GM12878 (cell line): ENCODE measurements around the gene CXXC5. TPM values are rescaled to one million over a fixed set of nuclear protein-coding genes. Genes with fewer than 3 reads are reported as not detected.
A peak's percentile ranks its signal among the peaks of the same experiment; 100 is the strongest.

Experiments used
- ATAC-seq: fragments of 200-7000 bp; cut with Tn5 transposase; 3 replicates; pipeline ENCODE4 v1.9.1; 2020; ENCODE audit warnings: mild to moderate bottlenecking, moderate library complexity
- BruUV-seq: library from RNA; stranded (reverse); fragments of 400-500 nt; replicated peaks from 2 replicates; lab custom pipeline; 2021; lab: Mats Ljungman, UMichigan
- CTCF ChIA-PET: fragments of 300-600 bp; sonication (Branson Sonifier 250); formaldehyde crosslinking; extraction: SDS; loops from one replicate; lab custom pipeline; 2021; ENCODE audit warnings: inconsistent platforms; lab: Yijun Ruan, JAX
- POLR2A ChIA-PET: fragments of 350-600 bp; formaldehyde crosslinking; extraction: SDS; loops from one replicate; lab custom pipeline; 2021; ENCODE audit warnings: inconsistent platforms; lab: Charles Lee
- RAD21 ChIA-PET: fragments of 300-600 bp; sonication (Branson Sonifier 250); formaldehyde crosslinking; loops from one replicate; lab custom pipeline; 2023; ENCODE audit warnings: antibody characterized with exemption; ENCODE audit not compliant: unreplicated experiment; lab: Charles Lee
- SMC1A ChIA-PET: fragments of 300-600 bp; sonication (Branson Sonifier 250); formaldehyde crosslinking; loops from one replicate; lab custom pipeline; 2023; ENCODE audit not compliant: unreplicated experiment, uncharacterized antibody; lab: Charles Lee
- DNase-seq: peaks from one replicate; pipeline ENCODE4 v3.0.0-alpha.2; 2011; ENCODE audit warnings: low read depth, low spot score
- FAIRE-seq: peaks from 3 replicates; lab custom pipeline; 2011; peaks lifted over from hg19 to GRCh38; lab: Jason Lieb, UNC
- H2AFZ ChIP-seq: 2 replicates; pipeline ENCODE4 v1.6.0; 2011; ENCODE audit warnings: low read depth, low read length, control low read depth; ENCODE audit not compliant: control insufficient read depth
- H3K27ac ChIP-seq: 2 replicates; pipeline ENCODE4 v1.5.1; 2011; ENCODE audit warnings: control low read depth; ENCODE audit not compliant: control insufficient read depth, insufficient read depth
- H3K27me3 ChIP-seq, 2 experiments: replicated peaks in 1 of 2; 2 replicates each; pipeline versions ENCODE4 v1.6.0 to v1.6.1; 2011; ENCODE audit warnings: low read length in 1 of 2; ENCODE audit not compliant: control insufficient read depth in 2 of 2, insufficient read depth in 2 of 2
- H3K36me3 ChIP-seq, 2 experiments: 2 replicates each; pipeline ENCODE4 v1.5.1; 2011; ENCODE audit warnings: low read length in 1 of 2; ENCODE audit not compliant: control insufficient read depth in 2 of 2, insufficient read depth in 2 of 2
- H3K4me1 ChIP-seq: 2 replicates; pipeline ENCODE4 v1.6.1; 2011; ENCODE audit warnings: mild to moderate bottlenecking, low read length, moderate library complexity, mixed read lengths; ENCODE audit not compliant: control insufficient read depth, insufficient read depth
- H3K4me2 ChIP-seq: 2 replicates; pipeline ENCODE4 v1.6.0; 2011; ENCODE audit warnings: control low read depth; ENCODE audit not compliant: control insufficient read depth, insufficient read depth
- H3K4me3 ChIP-seq: fragments of 200-600 bp; sonication (generic); 2 replicates; pipeline ENCODE4 v1.5.1; 2016
- H3K79me2 ChIP-seq: 2 replicates; pipeline ENCODE4 v1.6.0; 2011; ENCODE audit warnings: low read length; ENCODE audit not compliant: control insufficient read depth, insufficient read depth
- H3K9ac ChIP-seq: 2 replicates; pipeline ENCODE4 v1.8.0; 2011; ENCODE audit warnings: low read length, control low read depth, mixed read lengths; ENCODE audit not compliant: control insufficient read depth, insufficient read depth
- H3K9me3 ChIP-seq: replicated peaks from 3 replicates; pipeline ENCODE4 v1.5.1; 2011; ENCODE audit warnings: mild to moderate bottlenecking, low read length; ENCODE audit not compliant: control insufficient read depth, insufficient read depth
- H4K20me1 ChIP-seq: 2 replicates; pipeline ENCODE4 v1.6.0; 2011; ENCODE audit not compliant: control insufficient read depth, insufficient read depth
- ATF3 ChIP-seq: IDR thresholded peaks from 2 replicates; pipeline ENCODE4 v1.6.1; 2011; ENCODE audit warnings: low read depth, mild to moderate bottlenecking, low read length, moderate library complexity, borderline replicate concordance; ENCODE audit errors: extremely low read depth
- BCL11A ChIP-seq: IDR thresholded peaks from 2 replicates; pipeline ENCODE4 v1.6.1; 2011; ENCODE audit warnings: low read depth, low read length
- CBFB ChIP-seq: IDR thresholded peaks from 2 replicates; pipeline ENCODE4 v1.6.1; 2016; ENCODE audit warnings: antibody characterized with exemption, low read depth
- CHD1 ChIP-seq: IDR thresholded peaks from 2 replicates; pipeline ENCODE4 v1.6.1; 2012; ENCODE audit warnings: low read depth, low read length, improper control_type of control experiment
- E2F8 ChIP-seq: fragments of 450-650 bp; IDR thresholded peaks from 2 replicates; pipeline ENCODE4 v1.6.1; 2018; ENCODE audit warnings: mild to moderate bottlenecking, low read depth, moderate library complexity; ENCODE audit not compliant: partially characterized antibody
- JUNB ChIP-seq: IDR thresholded peaks from 2 replicates; pipeline ENCODE4 v1.6.1; 2016; ENCODE audit warnings: antibody characterized with exemption, mild to moderate bottlenecking
- NKRF ChIP-seq: fragments of 450-650 bp; conservative IDR thresholded peaks from 2 replicates; pipeline ENCODE4 v1.6.1; 2017; ENCODE audit warnings: mild to moderate bottlenecking, moderate library complexity
- PAX8 ChIP-seq: fragments of 450-650 bp; IDR thresholded peaks from 2 replicates; pipeline ENCODE4 v1.6.1; 2017; ENCODE audit warnings: mild to moderate bottlenecking, moderate library complexity
- PML ChIP-seq: IDR thresholded peaks from 2 replicates; pipeline ENCODE4 v1.6.1; 2012; ENCODE audit warnings: low read length, inconsistent platforms
- POLR2AphosphoS5 ChIP-seq: IDR thresholded peaks from 2 replicates; pipeline ENCODE4 v1.6.1; 2011; ENCODE audit warnings: mild to moderate bottlenecking, low read length, inconsistent platforms
- RAD51 ChIP-seq: fragments of 450-650 bp; IDR thresholded peaks from 2 replicates; pipeline ENCODE4 v1.6.1; 2016; ENCODE audit warnings: moderate library complexity, mild to moderate bottlenecking, inconsistent platforms
- TCF12 ChIP-seq: IDR thresholded peaks from 2 replicates; pipeline ENCODE4 v1.6.1; 2011; ENCODE audit warnings: low read depth, mild to moderate bottlenecking, low read length
- WRNIP1 ChIP-seq: IDR thresholded peaks from 2 replicates; pipeline ENCODE4 v1.6.1; 2011; ENCODE audit warnings: low read depth, low read length, improper control_type of control experiment, borderline replicate concordance
- WGBS: methylation state at CpG from one replicate; pipeline ENCODE4 v1.1.6; 2016; ENCODE audit warnings: low lambda C conversion rate; ENCODE audit not compliant: insufficient replicate concordance, insufficient coverage; ENCODE audit errors: missing lambda C conversion rate; 5-methylcytosine and 5-hydroxymethylcytosine counted together
- in situ Hi-C: fragments of 300-500 bp; cut with MboI; formaldehyde crosslinking; loops from 9 replicates; pipeline ENCODE4 v1.14.3; 2018; ENCODE audit warnings: mixed read lengths
- intact Hi-C: fragments of 100-400 bp; cut with micrococcal nuclease; formaldehyde crosslinking; loops from one replicate; pipeline ENCODE4 v1.14.2; 2022; ENCODE audit not compliant: unreplicated experiment
- polyA plus RNA-seq, 11 experiments: library from polyadenylated mRNA; depleted of rRNA in 4 of 11; unstranded in 6 of 11; stranded (reverse) in 5 of 11; fragments of >200 nt; fragmentation: Nextera tagmentation in 4 of 11; fragmentation: Illumina TruSeq in 1 of 11; extraction: Ambion mirVana in 4 of 11; extraction: Trizol in 1 of 11; gene quantifications; 1 replicate in 1 of 11; 2 replicates in 10 of 11; pipeline versions ENCODE4 v1.2.1 to v1.2.3, GENCODE V29; 2011 to 2016; ENCODE audit warnings: inconsistent platforms in 2 of 11, missing spikeins in 2 of 11, low read depth in 1 of 11
- total RNA-seq, 4 experiments: library from RNA; depleted of rRNA in 3 of 4; stranded (reverse); fragments of >200 nt in 3 of 4; fragmentation: Illumina TruSeq in 1 of 4; extraction: Trizol in 1 of 4; gene quantifications; 2 replicates each; pipeline versions ENCODE4 v1.2.1 to v1.2.3, GENCODE V29; 2013 to 2021

CXXC5 gene
- total and polyA plus RNA-seq, 10 of the 15 experiments (the other 5 are each of a cell fraction or from before 2014, with no cell fraction given): 1.8 to 90.8 (median 40.7) TPM

- POLR2A ChIA-PET: interaction anchor here (0.6 to 16.9 kb wide), 9 partner anchors 10 to 232 kb away, joined by 3 to 163 read pairs (median 22); partner anchors contain the start of gene CXXC5
- no peak for FAIRE-seq
- under 1% methylated on average over 18 of the region's 18 CpGs for WGBS
- TF ChIP-seq PML (no peak), E2F8 (no peak), BCL11A (no peak), WRNIP1 (peak; percentile 53; the same call in 1 of the 2 replicates), CHD1 (no peak), PAX8 (no peak), ATF3 (no peak), POLR2AphosphoS5 (0 out of 2 replicates have a peak, but pooled peaks have one; percentile 10), TCF12 (no peak), JUNB (no peak), CBFB (peak; percentile 2; the same call in 1 of the 2 replicates), NKRF (no peak), RAD51 (no peak)
Measured at GRCh38 chr5:139668924-139669661, 20.9 kb downstream of the CXXC5 start.

More at GRCh38 chr5:139668924-139669661, 20.9 kb downstream of the CXXC5 start:
- ATAC-seq (no peak), DNase-seq (no peak)
- H3K27me3 ChIP-seq: no peaks in the 10 kb centered on the region
- BruUV-seq: TSS peak; percentile 81
- peak overlapping the region; percentile 99 for H3K27ac ChIP-seq
- ChIA-PET CTCF (interaction anchor here (1.2 to 13.8 kb wide), 9 partner anchors 10 to 300 kb away, joined by 3 to 186 read pairs (median 24); no protein-coding TSS in a partner anchor), RAD21 (interaction anchor here (1.0 to 14.6 kb wide), 9 partner anchors 10 to 103 kb away, joined by 3 to 186 read pairs (median 24); partner anchors contain the start of gene CXXC5), SMC1A (interaction anchor here (1.6 to 13.6 kb wide), 5 partner anchors 9 to 106 kb away, joined by 3 to 151 read pairs (median 62); partner anchors contain the start of gene CXXC5)
- H3K4me3 ChIP-seq: peak overlapping the region; percentile 84
- intact Hi-C loops (loop anchor here (1.0 kb wide), 1 partner anchor 17 kb away; no protein-coding TSS in a partner anchor), in situ Hi-C loops (no loop called here)
- peaks cover 3 to 14% of the 10 kb centered on the region in 2 experiments for H3K36me3 ChIP-seq
- H4K20me1 ChIP-seq: peaks cover 3% of the 10 kb centered on the region; the same call in 1 of the 2 replicates
- peak overlapping the region; percentile 93 for H3K9ac ChIP-seq
- no peak overlapping the region for H2AFZ ChIP-seq
- no peaks in the 10 kb centered on the region for H3K9me3 ChIP-seq
- H3K79me2 ChIP-seq: peaks cover 97% of the 10 kb centered on the region
- peak overlapping the region; percentile 92 for H3K4me2 ChIP-seq
- H3K4me1 ChIP-seq: peaks cover 68% of the 10 kb centered on the region
